Activated CD4-positive, alpha-beta T cell treated with anti-CD3 and anti-CD28 coated beads, Interleukin-2, amount 50 U/mL, for 24 hours (primary cell): ENCODE results near the gene CDH4.
"Not testable (repeated sequence)": the region's sequence is repeated elsewhere in the genome, so short reads cannot be mapped to it uniquely, and the experiment has no call there.

Source experiments
- DNase-seq, 2 donors: peaks; one replicate each; pipeline ENCODE4 v3.0.0-alpha.2; 2020; ENCODE audit warnings: low read depth in 1 of 2, low spot score in 1 of 2

CDH4 gene

DNA sequence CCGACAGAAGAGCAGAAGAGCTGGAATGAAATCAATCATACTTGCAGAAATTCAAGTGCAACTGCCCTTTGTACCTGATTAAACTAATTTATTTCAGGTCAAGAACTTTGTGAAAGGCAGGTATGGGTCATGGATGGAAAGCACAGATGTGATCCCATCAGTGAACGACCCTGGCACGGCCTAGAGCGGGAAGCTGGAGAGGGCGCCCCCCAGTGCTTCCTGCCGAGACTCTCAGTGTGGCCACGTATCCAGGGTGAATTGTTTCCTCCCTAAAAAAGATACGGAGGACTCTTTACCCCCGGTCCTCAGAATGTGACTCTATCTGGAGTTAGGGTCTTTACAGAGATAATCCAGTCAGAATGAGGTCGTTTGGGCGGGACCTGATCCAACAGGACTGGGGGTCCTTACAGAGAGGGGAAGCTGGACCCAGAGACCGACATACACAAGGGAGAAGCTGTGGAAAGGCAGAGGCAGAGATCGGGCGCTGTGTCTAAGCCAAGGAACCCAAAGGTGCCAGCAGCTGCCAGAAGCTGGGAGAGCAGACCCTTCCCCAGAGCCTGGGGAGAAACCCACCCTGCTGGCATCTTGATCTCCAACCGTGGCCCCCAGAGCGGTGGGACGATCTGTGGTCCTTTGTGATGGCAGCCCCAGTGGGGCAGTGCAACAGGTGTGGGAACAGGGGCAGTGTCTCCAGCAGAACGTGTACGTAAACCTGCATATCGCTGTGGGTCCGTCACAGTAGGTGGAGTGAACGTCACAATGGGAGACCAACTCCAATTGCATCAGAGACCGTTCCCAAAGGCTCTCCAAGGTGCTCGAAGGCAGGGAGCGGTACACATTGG lies 721.7 kb downstream of the CDH4 start:
- no peak for DNase-seq

DNA sequence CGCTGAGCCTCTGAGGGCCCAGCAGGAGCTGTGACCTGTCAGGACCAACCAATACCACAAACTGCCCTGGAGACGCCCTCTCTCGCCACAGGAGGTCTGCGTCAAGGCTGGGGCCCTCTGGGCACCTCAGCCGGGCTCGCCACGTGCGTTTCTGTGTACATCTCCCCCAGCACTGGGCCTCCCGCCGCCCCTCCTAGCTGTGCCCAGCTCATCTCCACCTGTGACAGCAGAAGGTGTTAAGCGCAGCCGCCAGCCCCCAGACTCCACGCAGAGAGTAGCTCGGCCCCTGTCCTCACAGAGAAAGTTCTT lies 722.2 kb downstream of the CDH4 start:
- DNase-seq: no peak

DNA sequence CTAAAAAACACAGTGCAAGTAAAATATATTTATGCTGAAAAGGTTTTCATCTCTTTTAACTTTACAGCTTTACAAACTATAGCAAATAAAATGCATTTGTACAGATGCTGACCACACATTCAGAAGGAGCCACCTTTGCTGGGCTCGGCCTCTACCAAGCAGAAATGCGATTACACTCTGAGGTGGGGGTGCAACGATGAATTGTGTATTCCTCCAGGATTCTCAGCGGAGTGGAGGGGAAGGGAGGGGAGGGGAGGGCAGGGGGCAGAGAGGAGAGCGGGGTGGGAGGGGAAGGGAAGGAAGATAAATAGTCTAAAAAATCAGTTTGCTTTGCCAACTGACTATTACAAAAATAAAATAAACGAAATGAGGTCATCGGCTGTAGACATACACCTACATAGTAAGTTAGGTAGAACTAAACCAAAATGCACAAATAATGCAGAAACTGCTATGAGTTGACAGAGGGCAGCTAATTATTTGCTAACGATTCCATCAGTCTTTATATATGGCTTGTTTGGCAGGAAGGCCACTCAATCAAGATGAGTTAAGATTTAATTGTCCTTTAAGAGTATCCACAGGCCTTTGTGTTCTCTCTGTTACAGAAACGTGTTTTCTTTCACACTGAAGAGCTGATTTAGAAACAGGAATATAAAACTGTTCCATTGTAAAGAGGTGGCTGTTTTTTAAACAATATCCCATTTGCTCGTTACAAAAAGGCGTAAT lies 723.5 kb downstream of the CDH4 start:
- DNase-seq: no peak

DNA sequence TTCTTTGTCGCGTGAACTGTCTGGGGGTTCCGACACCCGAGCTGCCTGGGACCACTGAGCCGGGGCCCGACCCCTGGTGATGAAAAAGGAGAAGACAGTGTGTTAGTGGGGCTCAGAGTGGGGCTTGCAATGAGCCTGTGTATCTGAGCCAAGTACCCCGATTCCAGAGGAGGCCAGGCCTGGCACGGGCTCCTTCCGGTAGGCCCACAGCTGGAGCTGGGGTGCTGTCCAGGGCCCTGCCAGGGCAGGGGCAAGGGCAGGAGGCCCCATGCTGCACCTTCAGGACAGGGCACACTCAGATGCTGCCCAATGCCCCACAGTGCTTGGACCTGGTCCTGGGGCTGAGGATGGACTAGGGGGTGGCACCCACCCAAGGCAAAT lies 724.2 kb downstream of the CDH4 start:
- no peak for DNase-seq

DNA sequence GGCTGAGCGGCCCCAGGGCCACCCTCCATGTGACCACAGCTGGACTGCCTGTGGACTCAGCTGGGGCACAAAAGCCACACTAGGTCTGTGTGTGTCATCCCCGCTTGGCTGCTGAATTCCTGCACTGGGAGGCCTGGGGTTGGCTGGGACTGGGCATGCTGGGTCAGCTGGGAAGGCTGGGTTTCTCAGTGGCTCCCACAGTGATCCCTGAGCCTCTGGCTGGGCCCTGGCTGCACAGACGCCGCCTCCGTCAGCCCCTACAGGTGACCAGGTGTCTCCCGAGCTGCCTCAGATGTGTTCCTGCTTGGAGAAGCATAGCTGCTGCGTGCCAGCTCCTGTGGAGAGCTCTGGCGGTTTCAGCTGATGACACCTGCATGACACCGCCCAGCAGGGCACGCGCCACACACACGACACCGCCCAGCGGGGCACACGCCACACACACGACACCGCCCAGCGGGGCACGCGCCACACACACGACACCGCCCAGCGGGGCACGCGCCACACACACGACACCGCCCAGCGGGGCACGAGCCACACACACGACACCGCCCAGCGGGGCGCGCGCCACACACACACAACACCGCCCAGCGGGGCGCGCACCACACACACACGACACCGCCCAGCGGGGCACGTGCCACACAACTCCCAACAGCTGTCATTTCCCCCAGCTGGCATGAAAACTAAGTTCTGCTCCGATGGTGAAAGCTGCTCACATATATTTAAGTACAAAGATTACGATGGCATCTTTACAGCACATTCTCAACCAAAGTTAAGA lies 724.8 kb downstream of the CDH4 start:
- DNase-seq: no peak

DNA sequence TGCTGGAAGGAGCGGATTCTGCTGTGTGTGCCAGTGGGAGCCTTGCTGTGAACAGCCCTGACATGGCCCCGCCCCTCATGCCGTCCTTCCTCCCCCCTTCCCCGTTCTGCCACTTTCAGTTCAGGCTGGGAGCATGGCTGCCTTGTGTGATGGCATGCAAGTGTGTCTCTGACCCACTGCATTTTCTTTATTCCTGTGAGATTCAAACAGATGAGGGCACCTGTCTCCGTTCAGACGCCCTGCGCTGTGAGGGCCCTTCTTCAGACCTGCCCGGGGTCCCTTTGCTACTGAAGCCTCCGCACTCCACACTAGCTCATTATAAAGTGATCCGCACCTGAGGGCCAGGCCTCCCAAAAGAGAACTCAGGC lies 725.3 kb downstream of the CDH4 start:
- DNase-seq: no peak

DNA sequence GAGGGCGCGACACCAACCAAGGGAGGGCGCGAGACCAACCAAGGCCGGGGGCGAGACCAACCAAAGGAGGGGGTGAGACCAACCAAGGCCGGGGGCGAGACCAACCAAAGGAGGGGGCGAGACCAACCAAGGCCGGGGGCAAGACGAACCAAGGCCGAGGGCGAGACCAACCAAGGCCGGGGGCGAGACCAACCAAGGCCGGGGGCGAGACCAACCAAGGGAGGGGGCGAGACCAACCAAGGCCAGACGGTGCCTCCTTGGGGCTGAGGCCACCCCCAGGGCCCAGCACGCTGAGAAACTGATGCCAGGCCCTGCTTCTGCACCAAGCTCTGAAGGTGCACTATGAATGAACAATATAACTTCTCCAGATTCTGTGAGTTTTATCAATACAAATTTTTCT lies 726.4 kb downstream of the CDH4 start:
- DNase-seq: no peak

DNA sequence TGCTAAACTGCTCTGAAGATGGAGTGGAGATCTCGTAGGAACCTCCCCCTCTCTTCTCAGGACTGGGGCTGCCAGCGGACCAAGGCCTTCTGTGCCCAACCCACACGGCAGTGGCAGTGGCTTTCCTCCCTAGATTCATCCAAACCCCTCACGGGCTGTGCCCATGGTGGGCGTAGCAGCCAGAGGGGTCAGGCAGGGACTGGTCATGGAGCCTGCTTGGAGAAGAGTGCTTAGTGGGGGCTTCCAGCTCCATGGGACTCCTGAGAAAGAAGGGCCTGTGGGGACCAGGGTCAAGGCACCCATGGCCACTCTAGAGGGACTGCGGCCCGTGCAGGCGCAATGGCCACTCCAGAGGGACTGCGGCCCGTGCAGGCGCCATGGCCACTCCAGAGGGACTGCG lies 727.0 kb downstream of the CDH4 start:
- no peak for DNase-seq

DNA sequence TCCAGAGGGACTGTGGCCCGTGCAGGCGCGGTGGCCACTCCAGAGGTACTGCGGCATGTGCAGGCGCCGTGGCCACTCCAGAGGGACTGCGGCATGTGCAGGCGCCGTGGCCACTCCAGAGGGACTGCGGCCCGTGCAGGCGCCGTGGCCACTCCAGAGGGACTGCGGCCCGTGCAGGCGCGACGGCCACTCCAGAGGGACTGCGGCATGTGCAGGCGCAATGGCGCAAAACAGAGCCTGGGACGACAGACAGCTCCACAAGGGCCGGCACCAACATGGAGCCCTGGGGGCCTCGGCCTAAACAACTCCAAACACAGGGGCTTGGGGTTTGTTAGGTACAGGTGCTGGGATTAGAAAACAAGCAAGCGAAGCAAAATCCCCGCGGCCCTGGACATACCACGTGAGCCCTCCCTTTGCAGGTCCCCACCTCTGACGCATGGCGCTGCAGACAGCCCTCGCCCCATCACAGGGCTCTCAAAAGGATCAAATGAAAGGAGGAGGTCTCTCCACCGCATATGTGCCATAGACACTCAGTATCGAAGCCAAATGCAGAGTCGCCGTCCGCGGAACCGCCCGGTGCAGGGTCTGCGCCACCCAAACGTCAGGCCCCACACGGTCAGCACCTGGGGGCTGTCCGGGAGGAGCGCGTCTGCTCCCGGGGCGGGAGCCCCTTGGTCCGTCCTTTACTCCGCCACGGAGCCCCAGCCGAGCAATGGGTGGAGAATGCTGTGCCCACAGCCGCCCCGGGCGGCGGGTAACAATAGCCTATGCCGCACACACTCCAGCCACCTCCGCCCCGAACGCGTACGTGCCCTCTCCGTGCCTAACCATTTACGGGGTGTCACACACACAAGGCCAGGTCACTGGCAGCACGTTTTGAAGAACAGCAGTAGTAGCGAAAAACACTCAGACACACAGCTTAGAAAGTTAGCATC lies 727.9 kb downstream of the CDH4 start:
- DNase-seq: no peak

DNA sequence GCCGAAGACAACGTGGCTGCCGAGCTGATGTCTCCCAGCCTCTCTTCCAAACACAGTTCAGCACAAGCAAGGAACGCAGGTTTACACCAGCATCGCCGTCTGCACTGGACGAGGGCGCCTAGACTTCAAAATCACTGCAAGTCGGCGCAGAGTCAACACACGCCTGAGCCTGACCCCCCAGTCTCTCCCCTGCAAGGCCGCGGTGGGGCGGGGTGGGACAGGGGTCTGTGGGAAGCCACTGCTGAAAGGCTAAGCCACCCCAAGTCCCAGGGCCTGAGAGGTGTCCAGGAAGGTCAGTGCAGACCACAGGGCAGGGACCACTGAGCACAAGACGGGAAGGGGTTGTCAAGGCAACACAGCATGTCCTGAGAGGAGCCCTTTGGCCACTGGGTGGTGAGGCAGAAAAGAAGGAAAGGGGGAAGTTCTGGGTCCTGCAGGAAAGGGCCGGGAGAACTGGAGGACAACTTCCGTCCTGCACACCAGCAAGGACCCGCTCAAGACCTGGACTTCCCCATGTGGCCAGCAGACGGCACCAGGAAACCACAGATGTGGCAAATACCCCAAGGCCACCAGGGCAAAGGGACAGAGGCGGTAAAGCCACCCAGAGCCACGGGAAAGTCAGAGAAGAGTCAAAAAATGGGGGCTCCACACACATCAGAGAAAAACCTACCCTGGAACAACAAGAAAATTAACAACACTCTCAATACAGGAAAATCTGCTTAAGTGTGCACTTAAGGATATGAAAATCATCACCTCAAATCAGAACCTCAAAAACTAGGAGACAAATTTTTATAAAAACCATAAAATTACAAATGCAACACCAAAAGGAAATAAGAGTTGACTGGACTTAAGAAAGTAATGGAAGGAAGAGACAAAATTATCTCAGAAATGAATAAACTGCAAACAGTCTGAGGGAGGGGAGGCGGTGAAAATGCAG lies 728.9 kb downstream of the CDH4 start:
- DNase-seq: no peak

DNA sequence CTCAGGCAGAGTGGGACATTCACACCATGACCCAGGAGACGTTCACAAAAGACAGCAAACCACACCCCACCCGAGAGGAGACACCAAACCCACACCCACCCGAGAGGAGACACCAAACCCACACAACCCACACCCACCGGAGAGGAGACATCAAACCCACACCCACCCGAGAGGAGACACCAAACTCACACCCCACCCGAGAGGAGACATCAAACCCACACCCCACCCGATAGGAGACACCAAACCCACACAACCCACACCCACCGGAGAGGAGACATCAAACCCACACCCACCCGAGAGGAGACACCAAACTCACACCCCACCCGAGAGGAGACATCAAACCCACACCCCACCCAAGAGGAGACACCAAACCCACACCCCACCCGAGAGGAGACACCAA lies 729.6 kb downstream of the CDH4 start:
- not testable (repeated sequence) for DNase-seq

DNA sequence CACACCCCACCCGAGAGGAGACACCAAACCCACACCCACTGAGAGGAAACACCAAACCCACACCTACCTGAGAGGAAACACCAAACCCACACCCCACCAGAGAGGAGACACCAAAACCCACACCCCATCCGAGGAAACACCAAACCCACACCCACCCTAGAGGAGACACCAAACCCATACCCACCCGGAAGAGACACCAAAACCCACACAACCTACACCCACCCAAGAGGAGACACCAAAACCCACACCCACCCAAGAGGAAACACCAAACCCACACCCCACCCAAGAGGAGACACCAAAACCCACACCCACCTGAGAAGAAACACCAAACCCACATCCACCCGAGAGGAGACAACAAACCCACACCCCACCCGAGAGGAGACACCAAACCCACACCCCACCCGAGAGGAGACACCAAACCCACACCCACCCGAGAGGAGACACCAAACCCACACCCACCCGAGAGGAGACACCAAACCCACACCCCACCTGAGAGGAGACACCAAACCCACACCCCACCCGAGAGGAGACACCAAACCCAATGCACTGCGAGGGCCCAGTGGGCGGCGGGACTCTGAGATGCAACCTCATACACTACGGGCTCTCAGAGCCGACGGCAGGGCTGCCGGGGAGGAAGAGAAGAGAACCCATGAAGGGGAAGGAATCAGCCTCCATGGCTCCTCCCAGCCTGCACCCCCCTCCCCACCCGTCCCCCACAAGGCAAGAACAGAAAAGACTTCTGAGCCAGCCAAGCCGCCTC lies 730.3 kb downstream of the CDH4 start:
- no peak for DNase-seq

DNA sequence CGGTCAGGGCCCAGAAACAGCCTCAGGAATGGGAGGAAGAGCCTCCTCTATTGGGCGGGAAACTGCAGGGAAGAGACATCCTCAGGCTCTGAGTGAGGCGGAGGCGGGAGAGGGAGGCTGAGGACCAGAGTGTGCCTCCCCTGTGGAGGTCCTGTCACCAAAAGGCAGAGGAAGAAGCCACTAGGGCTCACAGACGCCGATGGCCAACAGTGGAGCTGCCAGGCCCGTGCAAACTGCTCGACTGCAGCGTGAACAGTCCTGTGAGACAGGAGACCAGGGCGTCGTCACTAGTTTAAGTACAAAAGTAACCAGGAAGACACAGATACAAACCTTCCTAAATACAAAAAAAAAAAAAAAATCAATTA lies 730.9 kb downstream of the CDH4 start:
- DNase-seq: no peak

DNA sequence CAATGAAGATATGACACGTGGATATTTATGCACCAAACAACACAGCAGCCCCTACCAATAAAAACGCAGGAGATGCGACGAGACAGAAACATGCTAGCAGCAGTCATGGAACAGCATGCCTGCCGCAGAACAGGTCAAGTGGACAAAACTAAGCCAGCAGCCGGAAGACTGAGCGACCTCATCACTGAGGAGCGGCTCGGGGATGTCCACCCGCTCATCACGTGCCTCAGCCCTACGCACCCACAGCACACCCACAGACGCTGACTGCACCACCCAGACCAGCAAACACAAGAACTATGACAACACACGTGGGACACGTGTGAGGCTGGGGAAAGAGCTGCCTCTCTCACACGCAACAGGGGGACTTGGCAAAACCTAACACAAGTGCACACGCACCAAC lies 731.9 kb downstream of the CDH4 start:
- no peak for DNase-seq

DNA sequence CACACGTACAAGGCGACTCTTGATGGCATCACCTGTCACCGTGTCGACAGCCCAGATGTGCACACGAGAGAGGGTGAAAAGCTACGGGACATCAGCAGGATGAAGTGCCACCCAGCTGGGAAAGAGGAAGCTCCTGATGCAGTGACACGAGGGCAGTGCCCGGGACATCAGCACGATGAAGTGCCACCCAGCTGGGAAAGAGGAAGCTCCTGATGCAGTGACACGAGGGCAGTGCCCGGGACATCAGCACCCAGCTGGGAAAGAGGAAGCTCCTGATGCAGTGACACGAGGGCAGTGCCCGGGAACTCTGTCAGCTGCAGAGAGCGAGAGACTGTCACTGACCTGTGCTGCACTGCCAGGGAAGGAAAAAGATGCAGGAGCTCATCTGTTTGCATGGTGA lies 732.4 kb downstream of the CDH4 start:
- not testable (repeated sequence) for DNase-seq

DNA sequence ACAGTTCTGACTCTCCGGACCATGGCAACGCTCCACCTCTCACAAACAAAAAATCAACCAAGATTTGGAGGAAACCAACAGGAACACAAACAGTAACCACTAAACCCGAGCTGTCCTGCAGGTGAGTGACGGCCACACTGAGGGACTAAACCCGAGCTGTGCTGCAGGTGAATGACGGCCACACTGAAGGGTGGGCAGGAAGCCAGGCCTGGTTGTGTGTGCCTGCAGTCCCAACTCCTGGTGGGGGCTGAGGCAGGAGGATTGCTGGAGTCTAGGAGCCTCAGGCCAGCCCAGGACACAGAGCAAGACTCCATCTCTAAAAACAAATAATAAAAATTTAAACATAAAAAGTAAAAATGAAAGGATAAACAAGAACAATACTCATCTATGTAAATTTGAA lies 733.0 kb downstream of the CDH4 start:
- no peak for DNase-seq

DNA sequence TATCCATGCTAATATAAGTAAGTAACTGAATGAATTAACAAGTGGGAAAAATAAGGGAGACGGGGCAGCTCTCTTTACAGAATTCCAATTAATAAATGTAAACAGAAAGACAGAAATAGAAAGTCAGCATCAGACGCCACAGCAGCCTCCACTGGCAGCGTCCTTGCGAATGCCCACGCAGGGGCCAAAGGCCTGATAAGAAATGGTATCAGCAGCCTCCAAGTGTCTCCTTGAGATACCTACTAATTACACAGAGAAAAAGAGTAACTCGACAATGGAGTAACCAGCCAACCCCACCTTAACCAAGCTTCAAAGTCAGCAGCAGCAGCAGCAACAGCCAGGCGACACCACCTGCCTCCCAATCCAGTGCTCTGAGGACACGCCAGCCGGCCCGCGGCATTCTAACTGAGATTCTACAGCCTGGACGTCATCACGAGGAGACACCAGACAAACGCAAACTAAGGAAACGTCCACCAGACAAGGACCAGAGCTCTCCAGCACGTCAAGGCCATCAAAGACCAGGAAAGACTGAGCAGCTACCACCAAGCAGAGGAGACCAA lies 734.8 kb downstream of the CDH4 start:
- no peak for DNase-seq

DNA sequence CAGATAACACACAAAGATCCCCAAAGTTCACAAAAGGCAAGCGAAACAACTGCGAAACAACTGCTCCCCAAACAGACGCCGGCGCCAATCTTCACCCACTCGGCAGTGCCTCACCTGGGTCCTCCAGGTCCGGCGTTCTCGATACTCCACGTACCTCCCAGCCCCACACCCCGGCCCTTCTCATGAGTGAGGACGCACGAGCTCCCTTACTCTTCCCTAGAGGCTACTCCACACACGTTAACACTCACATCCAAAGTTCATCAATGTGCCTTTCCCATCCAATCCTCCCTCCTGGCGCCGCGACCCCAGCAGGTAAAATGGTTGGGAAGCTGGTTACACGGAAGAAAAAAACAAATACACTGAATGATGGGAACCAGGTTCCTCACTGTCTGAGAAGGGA lies 736.6 kb downstream of the CDH4 start:
- no peak for DNase-seq

DNA sequence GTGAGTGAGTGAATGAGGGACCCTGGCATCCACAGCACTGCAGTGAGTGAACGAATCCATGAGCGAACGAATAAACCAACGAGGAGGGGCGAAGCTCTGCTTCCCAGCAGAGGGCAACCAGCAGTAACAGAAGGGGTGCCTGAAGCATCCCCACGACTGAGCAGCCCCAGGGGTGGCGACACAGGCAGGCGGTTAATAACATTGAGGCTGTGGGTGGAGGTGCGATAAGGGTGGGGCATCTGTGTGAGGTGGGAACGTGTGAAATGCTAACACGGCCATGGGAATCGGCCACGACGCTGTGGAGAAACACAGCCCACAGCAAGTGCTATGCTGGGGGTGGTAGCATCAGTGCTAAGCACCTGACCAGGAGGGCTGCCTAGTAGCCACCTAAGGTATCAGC lies 737.7 kb downstream of the CDH4 start:
- DNase-seq: no peak
